GM19324 (cell line): ENCODE results near the gene EYA3.
A peak's percentile ranks its signal among the peaks of the same experiment; 100 is the strongest.

Experiments used
- ATAC-seq: cut with Tn5 transposase; IDR thresholded peaks from one replicate; pipeline ENCODE4 v1.9.1; 2021; ENCODE audit warnings: mild to moderate bottlenecking, moderate library complexity; ENCODE audit not compliant: unreplicated experiment, low FRiP score

Gene EYA3

GRCh38 chr1:28074892-28075511, 13.4 kb downstream of the EYA3 start:
- no peak for ATAC-seq

GRCh38 chr1:28073867-28074266, 14.5 kb downstream of the EYA3 start:
- ATAC-seq = no peak

GRCh38 chr1:28071813-28072212, 16.6 kb downstream of the EYA3 start:
- ATAC-seq = no peak

GRCh38 chr1:28070725-28071593, 17.5 kb downstream of the EYA3 start:
- ATAC-seq = no peak

GRCh38 chr1:28067523-28068090, 20.8 kb downstream of the EYA3 start:
- no peak for ATAC-seq

GRCh38 chr1:28066393-28067154, 21.8 kb downstream of the EYA3 start:
- ATAC-seq = no peak

- ATAC-seq = no peak
Observed at GRCh38 chr1:28064064-28064463, 24.3 kb downstream of the EYA3 start.

GRCh38 chr1:28062806-28063205, 25.6 kb downstream of the EYA3 start:
- ATAC-seq = no peak

- ATAC-seq = no peak
Observed at GRCh38 chr1:28058971-28059878, 29.2 kb downstream of the EYA3 start.

- no peak for ATAC-seq
Observed at GRCh38 chr1:28058168-28058567, 30.2 kb downstream of the EYA3 start.

- ATAC-seq = peak; percentile 56
Observed at GRCh38 chr1:28056129-28056925, 32.1 kb downstream of the EYA3 start.

GRCh38 chr1:28050776-28051175, 37.6 kb downstream of the EYA3 start:
- no peak for ATAC-seq

GRCh38 chr1:28046716-28047115, 41.7 kb downstream of the EYA3 start:
- no peak for ATAC-seq

- ATAC-seq = no peak
Observed at GRCh38 chr1:28045777-28046176, 42.6 kb downstream of the EYA3 start.

- no peak for ATAC-seq
Observed at GRCh38 chr1:28044399-28044798, 44.0 kb downstream of the EYA3 start.

- no peak for ATAC-seq
Observed at GRCh38 chr1:28039341-28039740, 49.1 kb downstream of the EYA3 start.

GRCh38 chr1:28037946-28038345, 50.5 kb downstream of the EYA3 start:
- no peak for ATAC-seq

- ATAC-seq = no peak
Observed at GRCh38 chr1:28037206-28037605, 51.2 kb downstream of the EYA3 start.

- ATAC-seq = no peak
Observed at GRCh38 chr1:28036431-28036830, 52.0 kb downstream of the EYA3 start.
